ENCODE data around the gene CFAP410. TPM values are rescaled to one million over a fixed set of nuclear protein-coding genes. Genes with fewer than 3 reads are reported as not detected.

Gene CFAP410
- total and polyA plus RNA-seq, 2 of the 13 experiments (the other 11 are each of a cell fraction or from before 2014, with no cell fraction given), result 8.0 to 20.1 TPM

GRCh38 chr21:44331650-44332307, 7.4 kb downstream of the CFAP410 start:
- CTCF ChIA-PET (ENCODE audit: low intra/inter-chr PET ratio, low total read pairs), result no interaction called here
- intact Hi-C loops (cut with micrococcal nuclease; ENCODE audit: unreplicated experiment), result no loop called here
- no peak overlapping the region for H3K4me3 ChIP-seq (replicated peaks in 1 of 3; ENCODE audit: insufficient read depth in 1 of 3, low read depth in 2 of 3, low read length in 3 of 3)
- WGBS (ENCODE audit: low lambda C conversion rate), result 93% methylated on average over 13 of the region's 20 CpGs
- no peak overlapping the region for H3K4me2 ChIP-seq (ENCODE audit: low read depth, low read length)
- H3K27ac ChIP-seq (ENCODE audit: extremely low read length, insufficient read depth, low read length), result no peak overlapping the region
- H3K79me2 ChIP-seq (ENCODE audit: insufficient read depth, low read length), result no peaks in the 10 kb centered on the region
- TF ChIP-seq AGO1 (IDR thresholded peaks at IDR 0.05; ENCODE audit: low read depth, low read length, poor library complexity, severe bottlenecking), result peak; percentile 11
- TF ChIP-seq, protein P1, sequence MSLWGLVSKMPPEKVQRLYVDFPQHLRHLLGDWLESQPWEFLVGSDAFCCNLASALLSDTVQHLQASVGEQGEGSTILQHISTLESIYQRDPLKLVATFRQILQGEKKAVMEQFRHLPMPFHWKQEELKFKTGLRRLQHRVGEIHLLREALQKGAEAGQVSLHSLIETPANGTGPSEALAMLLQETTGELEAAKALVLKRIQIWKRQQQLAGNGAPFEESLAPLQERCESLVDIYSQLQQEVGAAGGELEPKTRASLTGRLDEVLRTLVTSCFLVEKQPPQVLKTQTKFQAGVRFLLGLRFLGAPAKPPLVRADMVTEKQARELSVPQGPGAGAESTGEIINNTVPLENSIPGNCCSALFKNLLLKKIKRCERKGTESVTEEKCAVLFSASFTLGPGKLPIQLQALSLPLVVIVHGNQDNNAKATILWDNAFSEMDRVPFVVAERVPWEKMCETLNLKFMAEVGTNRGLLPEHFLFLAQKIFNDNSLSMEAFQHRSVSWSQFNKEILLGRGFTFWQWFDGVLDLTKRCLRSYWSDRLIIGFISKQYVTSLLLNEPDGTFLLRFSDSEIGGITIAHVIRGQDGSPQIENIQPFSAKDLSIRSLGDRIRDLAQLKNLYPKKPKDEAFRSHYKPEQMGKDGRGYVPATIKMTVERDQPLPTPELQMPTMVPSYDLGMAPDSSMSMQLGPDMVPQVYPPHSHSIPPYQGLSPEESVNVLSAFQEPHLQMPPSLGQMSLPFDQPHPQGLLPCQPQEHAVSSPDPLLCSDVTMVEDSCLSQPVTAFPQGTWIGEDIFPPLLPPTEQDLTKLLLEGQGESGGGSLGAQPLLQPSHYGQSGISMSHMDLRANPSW (CRISPR knock-in tag; IDR thresholded peaks at IDR 0.05; ENCODE audit: borderline replicate concordance), result no peak
- peaks cover 8 to 16% of the 10 kb centered on the region in 2 experiments; a peak in 4 of 5 replicates for H3K36me3 ChIP-seq (replicated peaks in 1 of 2; ENCODE audit: control insufficient read depth in 1 of 2, insufficient read depth in 2 of 2, low read length in 2 of 2)
- no peak overlapping the region for H3K9ac ChIP-seq (ENCODE audit: insufficient read depth, low read depth, low read length)
- no peak overlapping the region for H2AFZ ChIP-seq (ENCODE audit: low read length)
- in situ Hi-C loops (cut with HindIII; ENCODE audit: extremely low pct_ligation_motif_present, low pct_unique_long_range_greater_than_20kb), result no loop called here
- no peaks in the 10 kb centered on the region for H4K20me1 ChIP-seq (ENCODE audit: insufficient read depth, low read length)
- H3K4me1 ChIP-seq (ENCODE audit: insufficient read depth, low read length), result no peaks in the 10 kb centered on the region
- DNase-seq (ENCODE audit: low spot score), result no peak
- no peaks in the 10 kb centered on the region for H3K27me3 ChIP-seq (ENCODE audit: control insufficient read depth in 1 of 2, insufficient read depth in 2 of 2, low read length in 2 of 2)
- no peak for FAIRE-seq
- H3K9me3 ChIP-seq (ENCODE audit: low read length), result no peaks in the 10 kb centered on the region
- no TSS peak for BruUV-seq (replicated peaks)
- peak; percentile 3; the same call in 2 of the 3 replicates for ATAC-seq
- POLR2A ChIA-PET, result no interaction called here

DNA sequence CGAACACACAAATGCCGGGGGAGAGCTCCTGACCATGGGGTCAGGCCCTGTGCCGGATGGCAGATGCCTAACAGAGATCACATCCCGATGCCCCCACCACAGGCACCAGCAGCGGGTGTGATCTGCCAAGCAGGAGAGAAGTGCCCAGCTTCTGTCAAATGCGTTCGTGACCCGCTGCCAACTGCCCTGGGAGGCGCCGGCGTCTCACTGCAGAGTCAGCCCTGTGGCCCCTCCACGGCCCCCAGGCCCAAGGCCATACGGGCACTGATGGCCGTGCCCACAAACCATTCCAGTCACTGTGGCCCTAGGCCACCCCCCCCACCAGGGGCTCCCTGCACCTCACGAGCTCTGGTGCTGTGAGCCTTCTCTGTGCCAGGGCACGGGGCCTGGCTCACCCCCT, 8.0 kb downstream of the CFAP410 start:
- Histone ChIP-seq H3K4me3 (replicated peaks in 1 of 3; ENCODE audit: insufficient read depth in 1 of 3, low read depth in 2 of 3, low read length in 3 of 3) (no peak overlapping the region), H3K27ac (ENCODE audit: extremely low read length, insufficient read depth, low read length) (no peak overlapping the region), H3K9ac (ENCODE audit: insufficient read depth, low read depth, low read length) (no peak overlapping the region), H2AFZ (ENCODE audit: low read length) (no peak overlapping the region), H3K4me2 (ENCODE audit: low read depth, low read length) (no peak overlapping the region), H3K9me3 (ENCODE audit: low read length) (no peaks in the 10 kb centered on the region), H3K4me1 (ENCODE audit: insufficient read depth, low read length) (no peaks in the 10 kb centered on the region), H3K36me3 (replicated peaks in 1 of 2; ENCODE audit: control insufficient read depth in 1 of 2, insufficient read depth in 2 of 2, low read length in 2 of 2) (peaks cover 7 to 13% of the 10 kb centered on the region in 2 experiments; a peak in 3 of 5 replicates), H3K79me2 (ENCODE audit: insufficient read depth, low read length) (no peaks in the 10 kb centered on the region), H4K20me1 (ENCODE audit: insufficient read depth, low read length) (no peaks in the 10 kb centered on the region), H3K27me3 (ENCODE audit: control insufficient read depth in 1 of 2, insufficient read depth in 2 of 2, low read length in 2 of 2) (no peaks in the 10 kb centered on the region)
- no peak; the same call in 2 of the 3 replicates for ATAC-seq
- CTCF ChIA-PET (ENCODE audit: low intra/inter-chr PET ratio, low total read pairs), result no interaction called here
- POLR2A ChIA-PET, result no interaction called here
- no peak for FAIRE-seq
- intact Hi-C loops (cut with micrococcal nuclease; ENCODE audit: unreplicated experiment) (no loop called here), in situ Hi-C loops (cut with HindIII; ENCODE audit: extremely low pct_ligation_motif_present, low pct_unique_long_range_greater_than_20kb) (no loop called here)
- no peak for DNase-seq (ENCODE audit: low spot score)
- 100% methylated on average over 2 of the region's 16 CpGs for WGBS (ENCODE audit: low lambda C conversion rate)
- BruUV-seq (replicated peaks), result no TSS peak
- TF ChIP-seq ZSCAN20 (CRISPR knock-in tag; IDR thresholded peaks at IDR 0.05; ENCODE audit: borderline replicate concordance), result no peak
- peak; percentile 86 for TF ChIP-seq AGO1 (IDR thresholded peaks at IDR 0.05; ENCODE audit: low read depth, low read length, poor library complexity, severe bottlenecking)
- TF ChIP-seq HNRNPL (IDR thresholded peaks at IDR 0.05; ENCODE audit: low read depth, low read length), result 0 out of 2 replicates have a peak, but pooled peaks have one; percentile 23
- no peak for TF ChIP-seq ZNF761 (CRISPR knock-in tag; conservative IDR thresholded peaks at IDR 0.05)
- TF ChIP-seq AGO2 (optimal IDR thresholded peaks at IDR 0.05; ENCODE audit: low read depth, low read length), result peak; percentile 27
- TF ChIP-seq ZNF878 (CRISPR knock-in tag; IDR thresholded peaks at IDR 0.05), result no peak
- TF ChIP-seq, protein P2, sequence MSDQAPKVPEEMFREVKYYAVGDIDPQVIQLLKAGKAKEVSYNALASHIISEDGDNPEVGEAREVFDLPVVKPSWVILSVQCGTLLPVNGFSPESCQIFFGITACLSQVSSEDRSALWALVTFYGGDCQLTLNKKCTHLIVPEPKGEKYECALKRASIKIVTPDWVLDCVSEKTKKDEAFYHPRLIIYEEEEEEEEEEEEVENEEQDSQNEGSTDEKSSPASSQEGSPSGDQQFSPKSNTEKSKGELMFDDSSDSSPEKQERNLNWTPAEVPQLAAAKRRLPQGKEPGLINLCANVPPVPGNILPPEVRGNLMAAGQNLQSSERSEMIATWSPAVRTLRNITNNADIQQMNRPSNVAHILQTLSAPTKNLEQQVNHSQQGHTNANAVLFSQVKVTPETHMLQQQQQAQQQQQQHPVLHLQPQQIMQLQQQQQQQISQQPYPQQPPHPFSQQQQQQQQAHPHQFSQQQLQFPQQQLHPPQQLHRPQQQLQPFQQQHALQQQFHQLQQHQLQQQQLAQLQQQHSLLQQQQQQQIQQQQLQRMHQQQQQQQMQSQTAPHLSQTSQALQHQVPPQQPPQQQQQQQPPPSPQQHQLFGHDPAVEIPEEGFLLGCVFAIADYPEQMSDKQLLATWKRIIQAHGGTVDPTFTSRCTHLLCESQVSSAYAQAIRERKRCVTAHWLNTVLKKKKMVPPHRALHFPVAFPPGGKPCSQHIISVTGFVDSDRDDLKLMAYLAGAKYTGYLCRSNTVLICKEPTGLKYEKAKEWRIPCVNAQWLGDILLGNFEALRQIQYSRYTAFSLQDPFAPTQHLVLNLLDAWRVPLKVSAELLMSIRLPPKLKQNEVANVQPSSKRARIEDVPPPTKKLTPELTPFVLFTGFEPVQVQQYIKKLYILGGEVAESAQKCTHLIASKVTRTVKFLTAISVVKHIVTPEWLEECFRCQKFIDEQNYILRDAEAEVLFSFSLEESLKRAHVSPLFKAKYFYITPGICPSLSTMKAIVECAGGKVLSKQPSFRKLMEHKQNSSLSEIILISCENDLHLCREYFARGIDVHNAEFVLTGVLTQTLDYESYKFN (CRISPR knock-in tag; conservative IDR thresholded peaks at IDR 0.05), result no peak
- TF ChIP-seq ISL2 (CRISPR knock-in tag; IDR thresholded peaks at IDR 0.05), result no peak
